OCI-LY3 (cell line): ENCODE results near the gene MRPS2.

Source experiments
- EZH2phosphoT487 ChIP-seq: fragments of 200-600 bp; shearing (Covaris generic); IDR thresholded peaks from 2 replicates; pipeline ENCODE4 v1.6.1; 2018; ENCODE audit warnings: antibody characterized with exemption, mixed run types, low read depth
- TF ChIP-seq, protein P1 (sequence below): fragments of 200-600, 300-600 bp; sonication (generic); IDR thresholded peaks from 2 replicates; pipeline ENCODE4 v1.5.1; 2014; ENCODE audit warnings: antibody characterized with exemption, low read length, low read depth

DNA sequence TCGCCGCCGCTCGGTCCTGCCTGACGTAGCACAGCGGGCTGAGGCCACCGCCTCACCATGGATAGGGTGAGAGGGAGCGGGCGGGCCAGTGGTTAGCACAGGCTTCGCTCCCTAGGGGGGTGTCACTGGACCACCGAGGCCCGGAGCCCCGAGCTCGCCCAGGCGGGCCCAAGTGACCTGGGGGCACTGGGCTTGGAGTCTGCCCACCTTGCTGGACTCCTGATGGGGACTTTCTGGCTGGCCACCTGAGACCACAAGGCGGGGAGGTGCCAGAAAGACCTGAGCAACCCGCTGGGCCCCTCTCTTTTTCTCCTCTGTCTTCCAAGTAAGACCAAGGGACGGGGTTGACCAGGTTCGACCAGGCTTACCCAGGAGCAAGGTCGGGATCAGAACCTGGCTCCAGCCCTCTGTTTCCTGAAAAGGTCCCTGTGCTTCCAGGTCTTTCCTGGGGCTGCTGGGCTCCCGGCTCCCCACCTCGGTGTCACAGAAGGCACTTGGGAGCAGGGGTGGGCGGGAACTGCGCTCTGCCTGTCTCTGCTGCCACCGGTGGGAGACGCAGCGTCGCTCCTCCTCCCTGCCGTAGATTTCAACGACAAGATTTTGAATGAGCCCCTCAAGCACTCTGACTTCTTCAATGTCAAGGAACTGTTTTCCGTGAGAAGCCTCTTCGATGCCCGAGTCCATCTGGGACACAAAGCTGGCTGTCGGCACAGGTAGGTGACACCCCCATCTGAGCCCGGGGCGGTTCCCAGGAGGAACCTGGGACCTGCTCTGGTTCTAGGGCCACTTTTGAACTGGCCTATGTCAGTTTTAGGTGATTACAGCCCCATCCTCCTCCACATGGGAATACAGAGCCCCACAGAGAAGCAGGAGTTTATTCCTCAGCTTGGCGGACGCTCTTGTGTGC lies 1.0 kb downstream of the MRPS2 start:
- TF ChIP-seq, protein P1, sequence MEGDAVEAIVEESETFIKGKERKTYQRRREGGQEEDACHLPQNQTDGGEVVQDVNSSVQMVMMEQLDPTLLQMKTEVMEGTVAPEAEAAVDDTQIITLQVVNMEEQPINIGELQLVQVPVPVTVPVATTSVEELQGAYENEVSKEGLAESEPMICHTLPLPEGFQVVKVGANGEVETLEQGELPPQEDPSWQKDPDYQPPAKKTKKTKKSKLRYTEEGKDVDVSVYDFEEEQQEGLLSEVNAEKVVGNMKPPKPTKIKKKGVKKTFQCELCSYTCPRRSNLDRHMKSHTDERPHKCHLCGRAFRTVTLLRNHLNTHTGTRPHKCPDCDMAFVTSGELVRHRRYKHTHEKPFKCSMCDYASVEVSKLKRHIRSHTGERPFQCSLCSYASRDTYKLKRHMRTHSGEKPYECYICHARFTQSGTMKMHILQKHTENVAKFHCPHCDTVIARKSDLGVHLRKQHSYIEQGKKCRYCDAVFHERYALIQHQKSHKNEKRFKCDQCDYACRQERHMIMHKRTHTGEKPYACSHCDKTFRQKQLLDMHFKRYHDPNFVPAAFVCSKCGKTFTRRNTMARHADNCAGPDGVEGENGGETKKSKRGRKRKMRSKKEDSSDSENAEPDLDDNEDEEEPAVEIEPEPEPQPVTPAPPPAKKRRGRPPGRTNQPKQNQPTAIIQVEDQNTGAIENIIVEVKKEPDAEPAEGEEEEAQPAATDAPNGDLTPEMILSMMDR: no peak
- no peak for TF ChIP-seq EZH2phosphoT487
